K562 (cell line): ENCODE results near the gene NSMF. TPM values are rescaled to one million over a fixed set of nuclear protein-coding genes. Genes with fewer than 3 reads are reported as not detected.

Experiments used
- ATF1 ChIP-seq, 2 experiments: fragments of 450-650 bp in 1 of 2; IDR thresholded peaks; 2 replicates each; pipeline ENCODE4 v1.6.1; 2016; ENCODE audit warnings: missing compliant biosample characterization in 1 of 2, missing genetic modification characterization in 1 of 2
- E2F1 ChIP-seq: sonication (generic); formaldehyde crosslinking; IDR thresholded peaks from 2 replicates; pipeline ENCODE4 v1.8.1; 2023; ENCODE audit warnings: mild to moderate bottlenecking, missing genetic modification reagents, moderate library complexity
- ERF ChIP-seq: fragments of 450-650 bp; formaldehyde crosslinking; IDR thresholded peaks from 2 replicates; pipeline ENCODE4 v1.4.0; 2020; ENCODE audit warnings: mild to moderate bottlenecking, mixed read lengths
- MYC ChIP-seq, 2 experiments: fragments of 250-450 bp in 1 of 2; sonication (Bioruptor Pico) in 1 of 2; IDR thresholded peaks; 2 replicates each; pipeline versions ENCODE4 v1.5.1 to v1.6.1; 2012 to 2021; ENCODE audit warnings: low read depth in 2 of 2, borderline replicate concordance in 1 of 2, improper control_type of control experiment in 1 of 2, low read length in 1 of 2, mild to moderate bottlenecking in 1 of 2, moderate library complexity in 1 of 2
- SETDB1 ChIP-seq: IDR thresholded peaks from one replicate; pipeline ENCODE4 v1.6.1; 2012; ENCODE audit warnings: low read length, control low read depth, inconsistent platforms
- SNIP1 ChIP-seq: fragments of 450-650 bp; IDR thresholded peaks from 2 replicates; pipeline ENCODE4 v1.7.1; 2017; ENCODE audit warnings: low read depth, mild to moderate bottlenecking
- TAF1 ChIP-seq: IDR thresholded peaks from 2 replicates; pipeline ENCODE4 v1.6.1; 2011; ENCODE audit warnings: mild to moderate bottlenecking, low read length, moderate library complexity; ENCODE audit not compliant: insufficient read depth, control insufficient read depth, severe bottlenecking; ENCODE audit errors: extremely low read depth
- ZC3H11A ChIP-seq: IDR thresholded peaks from 2 replicates; pipeline ENCODE4 v1.6.1; 2012; ENCODE audit warnings: low read depth, low read length, improper control_type of control experiment
- ZNF263 ChIP-seq: sonication (generic); formaldehyde crosslinking; IDR thresholded peaks from 2 replicates; pipeline ENCODE4 v1.8.0; 2022; ENCODE audit warnings: mild to moderate bottlenecking, missing genetic modification reagents, borderline replicate concordance
- ZNF589 ChIP-seq: fragments of 200-800 bp; sonication (Bioruptor generic); IDR thresholded peaks from 2 replicates; pipeline ENCODE4 v1.6.1; 2016; ENCODE audit warnings: low read depth, missing genetic modification characterization, missing compliant biosample characterization
- polyA plus RNA-seq, 8 experiments: library from polyadenylated mRNA; depleted of rRNA in 4 of 8; stranded (reverse) in 5 of 8; unstranded in 3 of 8; fragments of >200 nt; fragmentation: Nextera tagmentation in 2 of 8; fragmentation: Illumina TruSeq in 1 of 8; extraction: Ambion mirVana in 2 of 8; extraction: Trizol in 1 of 8; gene quantifications; 2 replicates each; pipeline versions ENCODE4 v1.2.1 to v1.2.3, GENCODE V29; 2011 to 2014; ENCODE audit warnings: inconsistent platforms in 1 of 8, missing spikeins in 1 of 8
- total RNA-seq, 7 experiments: library from RNA; depleted of rRNA in 6 of 7; stranded (reverse); fragments of >200 nt in 6 of 7; fragmentation: Illumina TruSeq in 2 of 7; extraction: Trizol in 2 of 7; gene quantifications; 2 replicates each; pipeline versions ENCODE4 v1.2.1 to v1.2.3, GENCODE V29; 2011 to 2021; ENCODE audit warnings: low replicate concordance in 1 of 7
- TF ChIP-seq, protein P1 (sequence below): fragments of 200-600 bp; sonication (generic); IDR thresholded peaks from one replicate; pipeline ENCODE4 v1.6.1; 2012; ENCODE audit warnings: mild to moderate bottlenecking, low read depth, low read length, inconsistent platforms

NSMF gene
- total and polyA plus RNA-seq, 9 of the 15 experiments (the other 6 are each of a cell fraction or from before 2014, with no cell fraction given) = 0.20 to 82.7 (median 29.3) TPM

GRCh38 chr9:137422604-137423513 is 36.3 kb downstream of the NSMF start, which contains the start of the genes EXD3 and NOXA1 (continued):
- peak; percentile 83 for TF ChIP-seq TAF1
- TF ChIP-seq ERF = peak; percentile 53; the same call in 1 of the 2 replicates
- TF ChIP-seq, protein P1, sequence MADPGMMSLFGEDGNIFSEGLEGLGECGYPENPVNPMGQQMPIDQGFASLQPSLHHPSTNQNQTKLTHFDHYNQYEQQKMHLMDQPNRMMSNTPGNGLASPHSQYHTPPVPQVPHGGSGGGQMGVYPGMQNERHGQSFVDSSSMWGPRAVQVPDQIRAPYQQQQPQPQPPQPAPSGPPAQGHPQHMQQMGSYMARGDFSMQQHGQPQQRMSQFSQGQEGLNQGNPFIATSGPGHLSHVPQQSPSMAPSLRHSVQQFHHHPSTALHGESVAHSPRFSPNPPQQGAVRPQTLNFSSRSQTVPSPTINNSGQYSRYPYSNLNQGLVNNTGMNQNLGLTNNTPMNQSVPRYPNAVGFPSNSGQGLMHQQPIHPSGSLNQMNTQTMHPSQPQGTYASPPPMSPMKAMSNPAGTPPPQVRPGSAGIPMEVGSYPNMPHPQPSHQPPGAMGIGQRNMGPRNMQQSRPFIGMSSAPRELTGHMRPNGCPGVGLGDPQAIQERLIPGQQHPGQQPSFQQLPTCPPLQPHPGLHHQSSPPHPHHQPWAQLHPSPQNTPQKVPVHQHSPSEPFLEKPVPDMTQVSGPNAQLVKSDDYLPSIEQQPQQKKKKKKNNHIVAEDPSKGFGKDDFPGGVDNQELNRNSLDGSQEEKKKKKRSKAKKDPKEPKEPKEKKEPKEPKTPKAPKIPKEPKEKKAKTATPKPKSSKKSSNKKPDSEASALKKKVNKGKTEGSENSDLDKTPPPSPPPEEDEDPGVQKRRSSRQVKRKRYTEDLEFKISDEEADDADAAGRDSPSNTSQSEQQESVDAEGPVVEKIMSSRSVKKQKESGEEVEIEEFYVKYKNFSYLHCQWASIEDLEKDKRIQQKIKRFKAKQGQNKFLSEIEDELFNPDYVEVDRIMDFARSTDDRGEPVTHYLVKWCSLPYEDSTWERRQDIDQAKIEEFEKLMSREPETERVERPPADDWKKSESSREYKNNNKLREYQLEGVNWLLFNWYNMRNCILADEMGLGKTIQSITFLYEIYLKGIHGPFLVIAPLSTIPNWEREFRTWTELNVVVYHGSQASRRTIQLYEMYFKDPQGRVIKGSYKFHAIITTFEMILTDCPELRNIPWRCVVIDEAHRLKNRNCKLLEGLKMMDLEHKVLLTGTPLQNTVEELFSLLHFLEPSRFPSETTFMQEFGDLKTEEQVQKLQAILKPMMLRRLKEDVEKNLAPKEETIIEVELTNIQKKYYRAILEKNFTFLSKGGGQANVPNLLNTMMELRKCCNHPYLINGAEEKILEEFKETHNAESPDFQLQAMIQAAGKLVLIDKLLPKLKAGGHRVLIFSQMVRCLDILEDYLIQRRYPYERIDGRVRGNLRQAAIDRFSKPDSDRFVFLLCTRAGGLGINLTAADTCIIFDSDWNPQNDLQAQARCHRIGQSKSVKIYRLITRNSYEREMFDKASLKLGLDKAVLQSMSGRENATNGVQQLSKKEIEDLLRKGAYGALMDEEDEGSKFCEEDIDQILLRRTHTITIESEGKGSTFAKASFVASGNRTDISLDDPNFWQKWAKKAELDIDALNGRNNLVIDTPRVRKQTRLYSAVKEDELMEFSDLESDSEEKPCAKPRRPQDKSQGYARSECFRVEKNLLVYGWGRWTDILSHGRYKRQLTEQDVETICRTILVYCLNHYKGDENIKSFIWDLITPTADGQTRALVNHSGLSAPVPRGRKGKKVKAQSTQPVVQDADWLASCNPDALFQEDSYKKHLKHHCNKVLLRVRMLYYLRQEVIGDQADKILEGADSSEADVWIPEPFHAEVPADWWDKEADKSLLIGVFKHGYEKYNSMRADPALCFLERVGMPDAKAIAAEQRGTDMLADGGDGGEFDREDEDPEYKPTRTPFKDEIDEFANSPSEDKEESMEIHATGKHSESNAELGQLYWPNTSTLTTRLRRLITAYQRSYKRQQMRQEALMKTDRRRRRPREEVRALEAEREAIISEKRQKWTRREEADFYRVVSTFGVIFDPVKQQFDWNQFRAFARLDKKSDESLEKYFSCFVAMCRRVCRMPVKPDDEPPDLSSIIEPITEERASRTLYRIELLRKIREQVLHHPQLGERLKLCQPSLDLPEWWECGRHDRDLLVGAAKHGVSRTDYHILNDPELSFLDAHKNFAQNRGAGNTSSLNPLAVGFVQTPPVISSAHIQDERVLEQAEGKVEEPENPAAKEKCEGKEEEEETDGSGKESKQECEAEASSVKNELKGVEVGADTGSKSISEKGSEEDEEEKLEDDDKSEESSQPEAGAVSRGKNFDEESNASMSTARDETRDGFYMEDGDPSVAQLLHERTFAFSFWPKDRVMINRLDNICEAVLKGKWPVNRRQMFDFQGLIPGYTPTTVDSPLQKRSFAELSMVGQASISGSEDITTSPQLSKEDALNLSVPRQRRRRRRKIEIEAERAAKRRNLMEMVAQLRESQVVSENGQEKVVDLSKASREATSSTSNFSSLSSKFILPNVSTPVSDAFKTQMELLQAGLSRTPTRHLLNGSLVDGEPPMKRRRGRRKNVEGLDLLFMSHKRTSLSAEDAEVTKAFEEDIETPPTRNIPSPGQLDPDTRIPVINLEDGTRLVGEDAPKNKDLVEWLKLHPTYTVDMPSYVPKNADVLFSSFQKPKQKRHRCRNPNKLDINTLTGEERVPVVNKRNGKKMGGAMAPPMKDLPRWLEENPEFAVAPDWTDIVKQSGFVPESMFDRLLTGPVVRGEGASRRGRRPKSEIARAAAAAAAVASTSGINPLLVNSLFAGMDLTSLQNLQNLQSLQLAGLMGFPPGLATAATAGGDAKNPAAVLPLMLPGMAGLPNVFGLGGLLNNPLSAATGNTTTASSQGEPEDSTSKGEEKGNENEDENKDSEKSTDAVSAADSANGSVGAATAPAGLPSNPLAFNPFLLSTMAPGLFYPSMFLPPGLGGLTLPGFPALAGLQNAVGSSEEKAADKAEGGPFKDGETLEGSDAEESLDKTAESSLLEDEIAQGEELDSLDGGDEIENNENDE = no peak
- peak; percentile 93 for TF ChIP-seq ZC3H11A
- no peak for TF ChIP-seq ATF1 (CRISPR knock-in tag; IDR thresholded peaks at IDR 0.05)
- peak; percentile 43; the same call in 1 of the 2 replicates for TF ChIP-seq ATF1 (tag; IDR thresholded peaks at IDR 0.05)
- no peak for TF ChIP-seq SNIP1
- no peak for TF ChIP-seq E2F1 (CRISPR knock-in tag)
- TF ChIP-seq MYC (IDR thresholded peaks at IDR 0.05; ENCODE audit: low read depth, low read length) = peak; percentile 78
- TF ChIP-seq MYC (CRISPR knock-in tag; IDR thresholded peaks at IDR 0.05; ENCODE audit: borderline replicate concordance, low read depth) = no peak
- no peak for TF ChIP-seq SETDB1
- peak; percentile 67; the same call in 1 of the 2 replicates for TF ChIP-seq ZNF263 (CRISPR knock-in tag)
- TF ChIP-seq ZNF589 (CRISPR knock-in tag) = peak; percentile 86
